GM12892 (cell line): ENCODE measurements around the gene FITM1.

ENCODE experiments used
- POLR2A ChIP-seq: IDR thresholded peaks from 2 replicates; pipeline ENCODE4 v1.6.1; 2011; ENCODE audit warnings: low read depth, low read length, control low read depth
- POLR2AphosphoS5 ChIP-seq: IDR thresholded peaks from 2 replicates; pipeline ENCODE4 v1.6.1; 2011; ENCODE audit warnings: low read depth, low read length, control low read depth

GRCh38 chr14:24094841-24095270 is 35.6 kb upstream of the FITM1 start:
- TF ChIP-seq POLR2A (no peak), POLR2AphosphoS5 (no peak)
